ENCODE data around the gene UPF2. TPM values are rescaled to one million over a fixed set of nuclear protein-coding genes. Genes with fewer than 3 reads are reported as not detected.

Gene UPF2
- total and polyA plus RNA-seq, 3 donors from 2014 or later: 15.7 to 43.7 (median 36.9) TPM

- 91% methylated on average over 14 to 16 of the region's 16 CpGs for WGBS, 2 donors
- no peaks in the 10 kb centered on the region for H3K27me3 ChIP-seq
- H3K9me3 ChIP-seq: no peaks in the 10 kb centered on the region
- intact Hi-C loops (cut with DNase I; ENCODE audit: low total_unique reads): no loop called here
- H3K27ac ChIP-seq: no peak overlapping the region
- no peak overlapping the region for H3K4me3 ChIP-seq
- TF ChIP-seq POLR2A (IDR thresholded peaks at IDR 0.05) (no peak), CTCF (IDR thresholded peaks at IDR 0.05) (no peak)
- no peak for DNase-seq
- H3K4me1 ChIP-seq: peaks cover 3% of the 10 kb centered on the region
- no peaks in the 10 kb centered on the region for H3K36me3 ChIP-seq (ENCODE audit: low read depth, missing control alignments)
Measured at GRCh38 chr10:11887381-11888227, 155.0 kb downstream of the UPF2 start.

- no peak overlapping the region for H3K4me3 ChIP-seq
- intact Hi-C loops (cut with DNase I; ENCODE audit: low total_unique reads): no loop called here
- WGBS, 2 donors: 85 to 86% methylated on average over 10 to 12 of the region's 12 CpGs
- peaks cover 5% of the 10 kb centered on the region for H3K4me1 ChIP-seq
- no peaks in the 10 kb centered on the region for H3K27me3 ChIP-seq
- no peak for TF ChIP-seq POLR2A (IDR thresholded peaks at IDR 0.05)
- TF ChIP-seq CTCF (IDR thresholded peaks at IDR 0.05): no peak
- H3K9me3 ChIP-seq: no peaks in the 10 kb centered on the region
- no peak overlapping the region for H3K27ac ChIP-seq
- H3K36me3 ChIP-seq (ENCODE audit: low read depth, missing control alignments): no peaks in the 10 kb centered on the region
- no peak for DNase-seq
Measured at GRCh38 chr10:11886851-11887250, 155.8 kb downstream of the UPF2 start.

- no peak for TF ChIP-seq POLR2A (IDR thresholded peaks at IDR 0.05)
- Histone ChIP-seq H3K27ac (no peak overlapping the region), H3K4me3 (no peak overlapping the region), H3K9me3 (no peaks in the 10 kb centered on the region), H3K36me3 (ENCODE audit: low read depth, missing control alignments) (no peaks in the 10 kb centered on the region), H3K27me3 (no peaks in the 10 kb centered on the region), H3K4me1 (peaks cover 7% of the 10 kb centered on the region)
- no peak for DNase-seq
- 56 to 59% methylated on average over 6 of the region's 6 CpGs for WGBS, 2 donors
- intact Hi-C loops (cut with DNase I; ENCODE audit: low total_unique reads): no loop called here
Measured at GRCh38 chr10:11886138-11886474, 156.5 kb downstream of the UPF2 start.

- no peak for TF ChIP-seq CTCF (IDR thresholded peaks at IDR 0.05)
- no peak for TF ChIP-seq POLR2A (IDR thresholded peaks at IDR 0.05)
- no peaks in the 10 kb centered on the region for H3K36me3 ChIP-seq (ENCODE audit: low read depth, missing control alignments)
Measured at GRCh38 chr10:11885437-11886137, 157.0 kb downstream of the UPF2 start.

GRCh38 chr10:11884706-11885423 is 157.7 kb downstream of the UPF2 start:
- Histone ChIP-seq H3K27ac (no peak overlapping the region), H3K36me3 (ENCODE audit: low read depth, missing control alignments) (no peaks in the 10 kb centered on the region), H3K4me3 (no peak overlapping the region), H3K4me1 (peaks cover 7% of the 10 kb centered on the region), H3K9me3 (no peaks in the 10 kb centered on the region), H3K27me3 (no peaks in the 10 kb centered on the region)
- TF ChIP-seq CTCF (IDR thresholded peaks at IDR 0.05) (no peak), POLR2A (IDR thresholded peaks at IDR 0.05) (no peak)
- intact Hi-C loops (cut with DNase I; ENCODE audit: low total_unique reads): no loop called here
- no peak for DNase-seq
- WGBS, 2 donors: 72 to 79% methylated on average over 6 to 7 of the region's 7 CpGs

More at GRCh38 chr10:11885437-11886137, 157.0 kb downstream of the UPF2 start:
- no peak for DNase-seq
- no peak overlapping the region for H3K4me3 ChIP-seq
- no peaks in the 10 kb centered on the region for H3K27me3 ChIP-seq
- peaks cover 7% of the 10 kb centered on the region for H3K4me1 ChIP-seq
- H3K27ac ChIP-seq: no peak overlapping the region
- intact Hi-C loops (cut with DNase I; ENCODE audit: low total_unique reads): no loop called here
- WGBS, 2 donors: 89 to 93% methylated on average over 9 to 13 of the region's 13 CpGs
- H3K9me3 ChIP-seq: no peaks in the 10 kb centered on the region
